ENCODE measurements around the gene VPS39.
A peak's percentile ranks its signal among the peaks of the same experiment; 100 is the strongest.

VPS39 gene

DNA sequence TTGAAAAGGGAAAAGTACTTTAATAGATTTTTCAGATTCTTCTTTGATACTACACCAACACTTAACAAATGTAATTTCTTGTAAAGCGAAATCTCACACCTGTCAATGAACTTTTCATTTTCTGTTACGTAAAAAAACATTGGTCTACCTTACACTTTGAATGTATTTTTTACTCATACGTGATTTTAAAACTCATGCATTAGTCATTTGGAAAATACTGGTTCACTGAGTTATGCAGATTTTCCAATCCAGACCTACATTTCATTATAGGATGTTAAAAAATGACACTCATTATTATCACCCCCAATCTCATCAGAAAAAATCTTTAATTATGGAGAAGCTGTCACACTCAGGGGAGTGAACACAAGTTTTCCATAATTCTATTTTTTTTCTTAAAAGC lies 14.7 kb downstream of the VPS39 start:
- TF ChIP-seq, protein P1, sequence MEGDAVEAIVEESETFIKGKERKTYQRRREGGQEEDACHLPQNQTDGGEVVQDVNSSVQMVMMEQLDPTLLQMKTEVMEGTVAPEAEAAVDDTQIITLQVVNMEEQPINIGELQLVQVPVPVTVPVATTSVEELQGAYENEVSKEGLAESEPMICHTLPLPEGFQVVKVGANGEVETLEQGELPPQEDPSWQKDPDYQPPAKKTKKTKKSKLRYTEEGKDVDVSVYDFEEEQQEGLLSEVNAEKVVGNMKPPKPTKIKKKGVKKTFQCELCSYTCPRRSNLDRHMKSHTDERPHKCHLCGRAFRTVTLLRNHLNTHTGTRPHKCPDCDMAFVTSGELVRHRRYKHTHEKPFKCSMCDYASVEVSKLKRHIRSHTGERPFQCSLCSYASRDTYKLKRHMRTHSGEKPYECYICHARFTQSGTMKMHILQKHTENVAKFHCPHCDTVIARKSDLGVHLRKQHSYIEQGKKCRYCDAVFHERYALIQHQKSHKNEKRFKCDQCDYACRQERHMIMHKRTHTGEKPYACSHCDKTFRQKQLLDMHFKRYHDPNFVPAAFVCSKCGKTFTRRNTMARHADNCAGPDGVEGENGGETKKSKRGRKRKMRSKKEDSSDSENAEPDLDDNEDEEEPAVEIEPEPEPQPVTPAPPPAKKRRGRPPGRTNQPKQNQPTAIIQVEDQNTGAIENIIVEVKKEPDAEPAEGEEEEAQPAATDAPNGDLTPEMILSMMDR (IDR thresholded peaks at IDR 0.05; ENCODE audit: low read depth, low read length): no peak
- TF ChIP-seq EZH2phosphoT487 (IDR thresholded peaks at IDR 0.05; ENCODE audit: low read depth): no peak
- Histone ChIP-seq H3K9ac (ENCODE audit: low read length) (no peak overlapping the region), H3K4me1 (ENCODE audit: low read length) (peaks cover 49% of the 10 kb centered on the region), H3K4me2 (ENCODE audit: low read length) (peak overlapping the region; percentile 79), H3K36me3 (replicated peaks; ENCODE audit: low read depth, low read length) (peaks cover 31% of the 10 kb centered on the region), H4K20me1 (ENCODE audit: insufficient read depth, low read length) (no peaks in the 10 kb centered on the region), H3K27ac (ENCODE audit: low read length) (peak overlapping the region; percentile 86), H3K4me3 (ENCODE audit: low read length) (no peak overlapping the region), H3K79me2 (ENCODE audit: low read length) (peaks cover 3% of the 10 kb centered on the region), H3K9me3 (ENCODE audit: insufficient read depth, low read length) (no peaks in the 10 kb centered on the region), H3K27me3 (ENCODE audit: low read depth, low read length) (no peaks in the 10 kb centered on the region), H2AFZ (ENCODE audit: low read depth, low read length) (no peak overlapping the region)

DNA sequence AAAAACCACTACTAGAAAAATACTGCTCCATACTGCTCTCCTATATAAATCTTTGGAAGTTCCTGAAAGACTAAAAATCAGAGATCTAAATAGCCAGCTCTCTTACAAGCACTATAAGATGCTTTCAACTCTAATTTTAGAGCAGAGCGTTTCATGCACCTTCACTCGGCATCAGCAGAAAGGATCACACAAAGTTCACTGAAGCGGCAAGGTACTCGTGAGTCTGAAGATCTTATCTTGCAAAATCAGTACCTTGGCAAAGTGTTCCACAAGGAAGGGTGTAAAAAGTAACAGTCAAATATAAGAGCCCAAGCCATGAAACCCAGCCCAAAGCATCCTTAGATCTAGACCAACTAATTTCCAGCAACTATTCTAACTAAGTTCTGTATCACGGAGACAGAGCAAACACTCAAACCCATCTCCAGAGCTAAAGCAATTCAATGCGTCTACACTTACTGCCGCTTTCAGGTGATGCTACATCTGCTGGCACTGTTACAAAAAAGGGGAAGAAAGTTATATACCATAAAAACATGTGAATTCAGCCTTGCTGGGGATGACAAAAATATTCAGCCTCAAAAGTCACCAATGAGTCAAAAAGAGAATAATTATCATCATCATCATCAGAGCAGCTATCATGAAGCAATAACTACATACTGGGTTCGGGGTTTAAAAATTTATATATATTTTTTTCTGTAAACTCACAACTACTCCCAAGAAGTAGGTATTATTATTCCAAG lies 16.3 kb downstream of the VPS39 start:
- Histone ChIP-seq H3K4me1 (ENCODE audit: low read length) (peaks cover 49% of the 10 kb centered on the region), H3K4me2 (ENCODE audit: low read length) (peak overlapping the region; percentile 79), H3K9ac (ENCODE audit: low read length) (peak overlapping the region; percentile 42), H3K27me3 (ENCODE audit: low read depth, low read length) (no peaks in the 10 kb centered on the region), H2AFZ (ENCODE audit: low read depth, low read length) (no peak overlapping the region), H3K27ac (ENCODE audit: low read length) (peak overlapping the region; percentile 86), H4K20me1 (ENCODE audit: insufficient read depth, low read length) (no peaks in the 10 kb centered on the region), H3K4me3 (ENCODE audit: low read length) (peak overlapping the region; percentile 57), H3K79me2 (ENCODE audit: low read length) (peaks cover 3% of the 10 kb centered on the region), H3K9me3 (ENCODE audit: insufficient read depth, low read length) (no peaks in the 10 kb centered on the region), H3K36me3 (replicated peaks; ENCODE audit: low read depth, low read length) (peaks cover 35% of the 10 kb centered on the region)
- TF ChIP-seq EZH2phosphoT487 (IDR thresholded peaks at IDR 0.05; ENCODE audit: low read depth): no peak
- TF ChIP-seq, protein P1 (IDR thresholded peaks at IDR 0.05; ENCODE audit: low read depth, low read length): no peak

DNA sequence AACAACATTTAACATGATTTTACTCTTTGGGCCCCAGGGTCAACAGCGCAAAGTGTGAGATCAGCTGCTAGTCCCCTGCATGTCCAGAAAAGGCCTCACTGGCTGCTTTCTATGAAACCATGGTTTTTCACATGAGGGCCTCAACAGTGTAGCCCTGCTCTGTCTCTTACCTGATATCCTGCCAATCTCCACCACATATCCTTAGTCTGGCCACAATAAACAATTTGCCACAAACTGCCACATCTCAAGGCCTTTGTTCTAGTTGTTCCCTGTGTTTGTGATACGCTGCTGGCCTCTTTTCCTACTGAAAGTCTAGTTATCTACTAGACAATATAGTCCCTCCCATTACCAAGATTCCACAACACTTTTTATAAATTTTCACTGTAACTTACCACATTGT lies 17.7 kb downstream of the VPS39 start:
- Histone ChIP-seq H4K20me1 (ENCODE audit: insufficient read depth, low read length) (no peaks in the 10 kb centered on the region), H3K79me2 (ENCODE audit: low read length) (peaks cover 3% of the 10 kb centered on the region), H3K27me3 (ENCODE audit: low read depth, low read length) (no peaks in the 10 kb centered on the region), H3K4me2 (ENCODE audit: low read length) (peak overlapping the region; percentile 79), H3K36me3 (replicated peaks; ENCODE audit: low read depth, low read length) (peaks cover 40% of the 10 kb centered on the region), H3K9me3 (ENCODE audit: insufficient read depth, low read length) (no peaks in the 10 kb centered on the region), H3K9ac (ENCODE audit: low read length) (no peak overlapping the region), H3K4me3 (ENCODE audit: low read length) (no peak overlapping the region), H3K4me1 (ENCODE audit: low read length) (peaks cover 49% of the 10 kb centered on the region), H3K27ac (ENCODE audit: low read length) (peak overlapping the region; percentile 86; the same call in 1 of the 2 replicates), H2AFZ (ENCODE audit: low read depth, low read length) (no peak overlapping the region)
- TF ChIP-seq, protein P1 (IDR thresholded peaks at IDR 0.05; ENCODE audit: low read depth, low read length): no peak
- no peak for TF ChIP-seq EZH2phosphoT487 (IDR thresholded peaks at IDR 0.05; ENCODE audit: low read depth)

DNA sequence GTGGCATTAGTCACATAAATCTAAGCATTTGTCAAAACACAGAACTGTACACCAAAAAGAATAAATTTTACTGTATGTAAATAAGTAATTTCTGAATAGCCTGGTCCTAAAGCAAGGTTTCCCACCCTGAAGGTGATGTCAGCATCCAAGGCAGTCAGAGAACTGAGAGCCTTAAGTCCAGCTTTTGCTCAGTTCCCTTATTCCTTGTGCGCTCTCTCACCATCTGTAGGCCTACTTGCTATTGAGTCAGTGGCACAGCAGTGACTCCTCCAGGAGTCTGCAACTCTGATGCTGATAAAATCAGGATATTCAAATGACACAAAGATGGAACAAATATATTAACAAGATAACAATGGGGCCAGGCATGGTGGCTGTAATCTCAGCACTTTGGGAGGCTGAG lies 22.3 kb downstream of the VPS39 start:
- Histone ChIP-seq H3K4me2 (ENCODE audit: low read length) (no peak overlapping the region), H2AFZ (ENCODE audit: low read depth, low read length) (no peak overlapping the region), H3K27ac (ENCODE audit: low read length) (no peak overlapping the region), H4K20me1 (ENCODE audit: insufficient read depth, low read length) (no peaks in the 10 kb centered on the region), H3K4me3 (ENCODE audit: low read length) (no peak overlapping the region), H3K9ac (ENCODE audit: low read length) (no peak overlapping the region), H3K79me2 (ENCODE audit: low read length) (no peaks in the 10 kb centered on the region), H3K36me3 (replicated peaks; ENCODE audit: low read depth, low read length) (peaks cover 48% of the 10 kb centered on the region), H3K4me1 (ENCODE audit: low read length) (peaks cover 24% of the 10 kb centered on the region), H3K27me3 (ENCODE audit: low read depth, low read length) (no peaks in the 10 kb centered on the region), H3K9me3 (ENCODE audit: insufficient read depth, low read length) (no peaks in the 10 kb centered on the region)
- TF ChIP-seq, protein P1 (IDR thresholded peaks at IDR 0.05; ENCODE audit: low read depth, low read length): no peak
